Tibial nerve (tissue), 4 donors: ENCODE results near the gene TMEM250.
A peak's percentile ranks its signal among the peaks of the same experiment; 100 is the strongest.

Experiments
- CTCF ChIP-seq, 5 experiments: fragments of 200-600 bp in 3 of 5; fragments of 450-650 bp in 2 of 5; sonication (generic) in 3 of 5; IDR thresholded peaks; one replicate each; pipeline ENCODE4 v1.5.1; 2016 to 2019; ENCODE audit warnings: antibody characterized with exemption in 5 of 5, mild to moderate bottlenecking in 3 of 5, moderate library complexity in 2 of 5
- EP300 ChIP-seq, 2 donors: sonication (generic); formaldehyde crosslinking; IDR thresholded peaks; one replicate each; pipeline ENCODE4 v1.6.1; 2017; ENCODE audit warnings: antibody characterized with exemption in 2 of 2, mild to moderate bottlenecking in 1 of 2
- POLR2A ChIP-seq, 2 donors: fragments of 450-650 bp; IDR thresholded peaks; one replicate each; pipeline ENCODE4 v1.6.1; 2017; ENCODE audit warnings: antibody characterized with exemption in 2 of 2, mild to moderate bottlenecking in 2 of 2, moderate library complexity in 2 of 2

GRCh38 chr9:136093995-136094881, 24.4 kb downstream of the TMEM250 start:
- TF ChIP-seq CTCF (IDR thresholded peaks at IDR 0.05) (no peak), POLR2A (IDR thresholded peaks at IDR 0.05) (peak in 1 of 2 donors; percentile 24), EP300 (IDR thresholded peaks at IDR 0.05) (peak in 1 of 2 donors; percentile 57)
